GM19397 (cell line): Measurements from ENCODE around the gene FOXC1.

ENCODE experiments used
- ATAC-seq: cut with Tn5 transposase; IDR thresholded peaks from one replicate; pipeline ENCODE4 v1.9.1; 2021; ENCODE audit warnings: mild to moderate bottlenecking, moderate library complexity; ENCODE audit not compliant: unreplicated experiment

FOXC1 gene

GRCh38 chr6:1609648-1610496 is at the start of gene FOXC1:
TSS of gene FOXC1 (plus strand) at chr6:1609915. CDS start at chr6:1610446, 531 bp downstream.
- peak; percentile 65 for ATAC-seq

DNA sequence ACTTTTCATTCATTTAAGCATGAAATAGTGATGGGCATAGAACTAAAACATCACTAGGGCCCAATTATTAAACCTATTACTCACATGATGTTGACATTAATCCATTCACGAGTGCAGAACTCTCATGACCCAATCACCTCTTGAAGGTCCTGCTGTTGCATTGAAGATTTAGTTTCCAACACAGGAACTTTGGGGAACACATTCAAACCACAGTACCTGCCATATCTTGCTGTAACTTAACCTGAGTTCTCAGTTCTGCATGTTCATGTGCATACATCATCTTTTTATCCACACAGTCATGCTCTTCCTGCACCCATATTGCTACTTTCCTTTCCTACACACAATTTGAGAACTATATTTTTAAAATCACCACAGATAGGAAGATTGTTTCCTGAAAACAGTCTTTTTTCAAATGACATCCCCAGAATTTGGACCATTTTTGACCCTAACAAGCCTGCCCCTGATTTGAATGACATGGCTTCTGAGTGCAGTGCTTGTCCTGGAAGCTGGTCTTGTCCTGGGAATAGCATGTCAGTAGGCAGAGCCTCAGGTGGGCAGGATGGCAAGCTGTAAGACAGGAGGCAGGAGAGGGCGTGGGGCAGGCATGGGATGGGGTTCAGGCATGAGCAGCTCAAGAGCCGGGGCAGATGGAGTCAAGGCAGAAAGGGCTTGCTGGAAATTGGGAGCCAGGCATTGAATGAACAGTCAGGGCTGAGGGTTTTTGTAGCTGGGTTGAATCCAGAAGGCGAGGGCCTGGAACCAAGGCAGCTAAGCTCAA is 49.2 kb upstream of the FOXC1 start:
- no peak for ATAC-seq

DNA sequence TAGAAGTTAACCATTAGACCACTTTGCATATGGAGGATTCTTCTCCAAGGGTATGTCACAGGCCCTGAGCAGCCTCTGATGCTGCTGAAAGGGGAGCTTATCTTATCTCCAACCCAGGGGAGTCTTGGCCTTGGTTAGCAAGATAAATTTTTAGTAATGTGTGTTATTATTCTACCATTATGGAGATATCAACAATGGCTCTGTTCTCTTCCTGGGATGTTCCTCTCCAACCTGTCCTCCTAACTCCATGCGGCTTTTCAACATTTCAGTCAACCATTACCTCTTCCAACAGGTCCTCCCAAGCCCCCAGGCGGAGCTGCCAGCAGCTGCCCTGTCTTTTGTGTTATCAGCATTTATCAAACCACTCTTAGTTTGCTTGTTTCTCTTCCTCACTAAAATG is 48.4 kb upstream of the FOXC1 start:
- no peak for ATAC-seq

GRCh38 chr6:1562171-1562955 is 47.4 kb upstream of the FOXC1 start:
- no peak for ATAC-seq

- ATAC-seq: no peak
Observed at GRCh38 chr6:1569377-1569776, 40.3 kb upstream of the FOXC1 start.

DNA sequence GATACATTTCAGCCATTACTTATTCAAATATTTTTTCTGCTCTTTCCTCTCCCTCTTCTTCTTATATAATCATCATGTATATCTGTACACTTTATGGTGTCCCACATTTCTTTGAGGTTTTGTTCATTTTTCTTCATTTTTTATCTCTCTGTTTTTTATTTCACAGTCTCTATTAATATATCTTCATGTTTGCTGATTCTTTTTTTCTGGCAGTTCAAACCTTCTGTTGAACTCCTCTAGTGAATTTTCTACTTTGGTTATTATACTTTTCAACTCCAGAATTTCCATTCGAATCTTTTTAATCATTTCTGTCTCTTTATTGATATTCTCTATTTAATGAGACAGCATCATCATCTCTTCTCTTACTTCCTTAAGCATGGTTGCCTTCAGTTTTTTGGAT is 38.9 kb upstream of the FOXC1 start:
- no peak for ATAC-seq

GRCh38 chr6:1572892-1573291 is 36.8 kb upstream of the FOXC1 start:
- ATAC-seq: no peak

- no peak for ATAC-seq
Observed at GRCh38 chr6:1574083-1574761, 35.5 kb upstream of the FOXC1 start.

- no peak for ATAC-seq
Observed at GRCh38 chr6:1574890-1575209, 34.9 kb upstream of the FOXC1 start.

DNA sequence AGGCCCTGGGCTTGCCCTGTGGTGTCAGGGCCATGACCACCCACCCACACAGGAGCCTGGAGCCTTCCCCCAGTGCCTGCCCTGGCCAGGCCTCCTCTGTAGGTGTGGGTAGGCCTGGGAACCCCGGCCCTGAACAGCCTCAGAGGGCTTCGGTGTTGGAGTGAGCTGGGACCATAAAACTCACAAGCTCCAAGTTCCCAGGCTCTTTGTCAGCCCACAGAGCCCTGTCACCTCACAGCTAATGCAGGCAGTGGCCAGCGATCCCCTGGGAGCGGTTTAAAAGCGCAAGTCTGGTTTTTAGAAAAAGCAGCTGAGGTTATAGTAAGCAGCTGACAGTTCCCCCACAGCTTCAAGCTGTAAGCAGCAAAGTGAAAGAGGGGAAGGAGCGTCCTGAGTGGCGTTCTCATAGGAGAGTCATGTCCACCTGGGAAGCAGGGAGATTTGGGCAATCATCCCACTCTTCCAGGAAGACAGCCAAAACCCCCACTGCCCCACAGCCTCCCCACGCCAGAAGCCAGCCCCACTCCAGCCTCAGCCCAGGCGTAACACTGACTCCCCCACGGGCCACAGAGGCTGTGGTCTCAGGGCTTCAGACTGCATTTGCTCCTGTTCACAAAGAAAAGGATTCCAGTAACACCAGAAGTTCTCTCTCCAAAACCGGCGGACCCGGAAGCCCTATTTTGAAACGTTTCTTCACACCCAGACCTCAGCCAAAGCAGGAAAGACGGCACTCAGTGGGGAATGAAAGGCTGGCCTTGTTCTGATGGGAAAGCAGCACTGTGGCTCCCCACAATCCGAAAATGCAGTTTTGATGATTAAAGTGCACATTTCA is 34.3 kb upstream of the FOXC1 start:
- no peak for ATAC-seq

GRCh38 chr6:1576166-1576565 is 33.5 kb upstream of the FOXC1 start:
- ATAC-seq: no peak

DNA sequence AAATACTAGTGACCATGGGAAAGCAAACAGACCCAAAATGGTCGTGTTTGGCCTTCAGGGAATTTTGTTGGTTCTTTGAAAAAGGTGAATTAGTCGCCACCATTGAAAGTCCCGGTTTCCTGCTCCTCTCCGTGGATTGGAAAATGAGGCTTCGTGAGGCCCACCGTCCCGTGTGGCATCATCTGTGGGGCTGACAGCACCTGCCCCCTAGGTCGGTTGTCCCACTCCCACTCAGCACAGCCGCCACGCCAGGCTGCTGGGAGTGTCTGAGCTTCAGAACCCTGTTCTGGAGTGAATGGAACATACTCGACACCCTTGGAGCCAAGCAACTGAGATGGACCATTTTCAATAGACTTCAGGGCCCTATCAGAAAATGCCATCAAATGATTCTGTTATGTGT is 33.0 kb upstream of the FOXC1 start:
- no peak for ATAC-seq

DNA sequence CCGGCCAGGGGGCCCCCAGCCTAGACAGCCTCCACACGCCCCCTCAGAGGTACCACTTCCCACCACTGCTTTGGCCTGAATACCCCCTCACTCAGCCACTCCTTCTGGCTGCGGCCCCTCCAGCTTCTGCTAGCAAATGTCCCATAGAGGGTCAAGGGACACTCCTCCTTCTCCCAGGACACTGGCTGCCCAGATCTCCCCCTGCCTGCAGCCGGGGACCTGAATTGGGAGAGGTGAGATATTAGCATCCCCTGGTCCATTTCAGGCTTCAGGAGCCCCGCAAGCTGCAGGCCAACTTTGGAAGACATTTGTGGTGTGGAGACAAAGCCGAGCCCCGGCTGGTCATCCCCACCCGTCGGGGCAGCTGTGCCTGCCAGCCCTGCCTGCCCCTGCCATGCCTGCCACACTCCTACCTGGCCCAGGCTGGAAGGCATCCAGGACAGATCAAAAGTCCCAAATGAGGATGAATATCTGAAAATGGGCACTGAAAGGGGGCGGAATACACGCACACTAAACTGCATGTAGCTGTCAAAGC is 32.5 kb upstream of the FOXC1 start:
- ATAC-seq: no peak

DNA sequence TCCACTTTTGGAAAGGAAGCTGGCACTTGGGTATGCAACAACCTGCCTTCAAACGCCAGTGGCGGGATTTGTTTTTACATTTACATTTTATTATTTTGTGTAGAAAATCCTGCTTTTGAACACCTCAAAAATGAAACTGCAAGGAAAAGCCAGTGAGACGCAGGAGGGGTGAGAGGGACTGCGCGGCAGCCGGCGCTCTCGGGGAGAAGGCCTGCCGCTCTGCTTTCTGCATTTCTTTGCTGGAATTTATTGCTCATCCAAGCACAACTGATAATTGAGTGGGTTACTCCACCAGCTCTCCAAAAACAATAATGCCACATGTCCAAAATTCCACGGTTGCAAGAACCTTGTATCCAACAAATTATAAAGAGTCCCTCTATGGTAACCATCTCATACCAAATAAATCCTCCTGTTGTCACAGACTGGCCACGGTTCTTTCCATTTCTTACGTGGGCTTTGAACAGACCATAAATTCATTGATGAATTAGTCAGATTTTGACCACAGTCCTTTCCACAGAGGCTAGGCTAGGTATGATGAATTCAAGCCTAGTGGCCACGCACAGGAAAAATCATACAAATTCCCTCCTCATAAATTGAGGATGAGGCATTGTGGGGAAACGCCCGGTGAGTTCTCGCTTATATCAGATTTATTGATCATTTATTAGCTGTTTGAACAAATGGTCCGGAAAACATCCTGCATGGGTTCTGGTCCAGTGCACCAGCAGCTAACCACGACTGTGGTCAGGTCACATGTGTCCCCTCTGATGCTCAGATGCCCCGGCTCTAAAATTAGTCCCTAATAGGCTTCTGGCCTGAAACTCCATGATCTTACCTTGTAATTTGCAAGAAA is 31.6 kb upstream of the FOXC1 start:
- no peak for ATAC-seq

- no peak for ATAC-seq
Observed at GRCh38 chr6:1579096-1579495, 30.6 kb upstream of the FOXC1 start.

DNA sequence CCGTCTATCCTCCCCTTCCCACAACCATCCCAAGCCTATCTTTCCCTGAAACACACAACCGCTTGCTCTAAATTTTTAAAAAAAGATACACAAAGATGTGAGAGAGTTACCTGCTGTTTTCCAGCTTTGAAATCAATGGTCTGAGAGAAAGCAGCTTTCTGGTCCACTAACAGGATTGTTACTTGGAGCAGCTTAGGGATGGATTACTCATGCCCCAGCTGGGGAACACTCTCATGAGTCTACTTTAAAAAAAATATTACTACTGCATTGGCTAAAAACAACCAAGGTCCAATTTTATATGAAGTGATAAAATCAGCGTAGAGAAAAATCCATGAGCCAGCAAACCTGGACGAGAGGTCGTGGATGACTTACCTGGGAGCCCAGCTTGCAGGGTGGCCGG is 29.6 kb upstream of the FOXC1 start:
- ATAC-seq: no peak

DNA sequence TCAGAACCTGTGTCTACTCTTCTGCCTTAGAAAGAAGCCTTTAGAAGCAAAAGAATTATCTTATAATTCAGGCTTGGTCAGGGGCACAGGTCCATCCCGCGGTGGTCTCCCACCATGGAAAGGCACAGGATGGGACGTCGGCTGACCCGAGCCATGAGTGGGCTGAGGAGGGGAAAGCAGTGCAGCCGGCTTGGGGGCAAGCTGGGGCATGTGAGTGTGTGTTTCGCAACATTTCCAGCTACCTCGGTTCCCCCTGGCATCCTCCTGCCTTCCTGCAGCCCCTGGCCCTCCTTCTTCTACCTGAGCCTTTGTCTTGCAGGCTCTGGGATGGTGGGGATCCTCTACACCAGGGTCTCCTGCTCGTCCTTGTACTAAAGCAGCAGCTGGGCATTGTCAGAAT is 29.1 kb upstream of the FOXC1 start:
- ATAC-seq: no peak

GRCh38 chr6:1581120-1581991 is 28.4 kb upstream of the FOXC1 start:
- ATAC-seq: no peak
